ENCODE measurements around the gene RAB3A.

The RAB3A gene

GRCh38 chr19:18157465-18158063 lies 46.3 kb downstream of the RAB3A start (continued):
- no peak for TF ChIP-seq ELK4 (IDR thresholded peaks at IDR 0.05; ENCODE audit: borderline replicate concordance, low read depth, low read length)
- peak; percentile 54; the same call in 1 of the 2 replicates for TF ChIP-seq ZNF2 (tag by site-specific recombination; IDR thresholded peaks at IDR 0.05)
- TF ChIP-seq SP3 (tag by site-specific recombination; IDR thresholded peaks at IDR 0.05) = peak; percentile 1
- no peak for TF ChIP-seq ZNF132 (tag by site-specific recombination; IDR thresholded peaks at IDR 0.05; ENCODE audit: borderline replicate concordance)
- no peak for TF ChIP-seq ZNF791 (tag by site-specific recombination; IDR thresholded peaks at IDR 0.05)
- peak; percentile 98 for TF ChIP-seq ZIC2 (tag by site-specific recombination; IDR thresholded peaks at IDR 0.05)
- no peak for TF ChIP-seq ZNF837 (tag by site-specific recombination; IDR thresholded peaks at IDR 0.05)
- no peak for TF ChIP-seq MYNN (tag by site-specific recombination; IDR thresholded peaks at IDR 0.05; ENCODE audit: borderline replicate concordance)
- TF ChIP-seq ZNF146 (tag by site-specific recombination; IDR thresholded peaks at IDR 0.05) = no peak
- no peak for TF ChIP-seq SETDB1 (IDR thresholded peaks at IDR 0.05; ENCODE audit: insufficient read length, low read length)
- TF ChIP-seq ZNF280D (tag by site-specific recombination; IDR thresholded peaks at IDR 0.05) = no peak
- no peak for TF ChIP-seq ZNF214 (tag by site-specific recombination; IDR thresholded peaks at IDR 0.05; ENCODE audit: borderline replicate concordance)
- peak; percentile 100 for TF ChIP-seq ZXDB (tag by site-specific recombination; IDR thresholded peaks at IDR 0.05)
- no peak for TF ChIP-seq MEIS1 (CRISPR knock-in tag; IDR thresholded peaks at IDR 0.05; ENCODE audit: borderline replicate concordance)
- TF ChIP-seq ZNF521 (tag by site-specific recombination; IDR thresholded peaks at IDR 0.05) = no peak
- TF ChIP-seq ZNF10 (tag by site-specific recombination; IDR thresholded peaks at IDR 0.05) = no peak
- TF ChIP-seq SCRT1 (tag by site-specific recombination; IDR thresholded peaks at IDR 0.05; ENCODE audit: borderline replicate concordance) = no peak
- no peak for TF ChIP-seq ZNF571 (tag by site-specific recombination; IDR thresholded peaks at IDR 0.05)
- TF ChIP-seq ZNF555 (tag by site-specific recombination; conservative IDR thresholded peaks at IDR 0.05) = no peak
- no peak for TF ChIP-seq ZNF585B (tag by site-specific recombination; IDR thresholded peaks at IDR 0.05)
- no peak for TF ChIP-seq ZNF112 (tag by site-specific recombination; IDR thresholded peaks at IDR 0.05)
- no peak for TF ChIP-seq ZNF580 (tag by site-specific recombination; IDR thresholded peaks at IDR 0.05)
- TF ChIP-seq ZNF843 (tag by site-specific recombination; IDR thresholded peaks at IDR 0.05) = no peak
- no peak for TF ChIP-seq REPIN1 (tag by site-specific recombination; IDR thresholded peaks at IDR 0.05; ENCODE audit: low read depth)
- no peak for TF ChIP-seq ZNF266 (tag by site-specific recombination; IDR thresholded peaks at IDR 0.05; ENCODE audit: low read depth)
- TF ChIP-seq ZNF449 (tag by site-specific recombination; IDR thresholded peaks at IDR 0.05) = no peak
- no peak; the same call in none of the 2 replicates for TF ChIP-seq ZNF692 (tag by site-specific recombination; IDR thresholded peaks at IDR 0.05)
- TF ChIP-seq HOXA7 (CRISPR knock-in tag; IDR thresholded peaks at IDR 0.05; ENCODE audit: borderline replicate concordance) = no peak
- 0 out of 2 replicates have a peak, but pooled peaks have one; percentile 43 for TF ChIP-seq ZNF610 (tag by site-specific recombination; IDR thresholded peaks at IDR 0.05; ENCODE audit: borderline replicate concordance)
- no peak for TF ChIP-seq ZNF133 (tag by site-specific recombination; IDR thresholded peaks at IDR 0.05)
- TF ChIP-seq ZNF596 (tag by site-specific recombination; IDR thresholded peaks at IDR 0.05) = no peak
- TF ChIP-seq ZNF544 (tag by site-specific recombination; IDR thresholded peaks at IDR 0.05) = no peak
- no peak for TF ChIP-seq TCF7L2 (IDR thresholded peaks at IDR 0.05; ENCODE audit: borderline replicate concordance, low read depth, low read length)
- no peak; the same call in 1 of the 2 replicates for TF ChIP-seq KLF10 (tag by site-specific recombination; IDR thresholded peaks at IDR 0.05)
- TF ChIP-seq ZNF777 (tag by site-specific recombination; IDR thresholded peaks at IDR 0.05; ENCODE audit: borderline replicate concordance) = no peak

Data from HEK293 (cell line).